ENCODE measurements around the gene KRTAP5-1. TPM values are rescaled to one million over a fixed set of nuclear protein-coding genes. Genes with fewer than 3 reads are reported as not detected.
"Not testable (repeated sequence)": the region's sequence is repeated elsewhere in the genome, so short reads cannot be mapped to it uniquely, and the experiment has no call there.

Gene KRTAP5-1
- total RNA-seq, 4 donors from 2014 or later = not detected

- H3K9me3 ChIP-seq; H3K27ac ChIP-seq (replicated peaks in 1 of 4); intact Hi-C loops (cut with DNase I); DNase-seq (ENCODE audit: extremely low spot score); H3K4me3 ChIP-seq; H3K4me1 ChIP-seq; H3K36me3 ChIP-seq: not testable (repeated sequence)
- H3K27me3 ChIP-seq = peaks cover 0 to 67% (median 3%) of the 10 kb centered on the region in 4 donors
- 84% methylated on average over 13 of the region's 13 CpGs for WGBS
These were observed 20.8 kb upstream of the KRTAP5-1 start for GRCh38 chr11:1605923-1606322.

- Histone ChIP-seq H3K4me1 (peaks cover 0 to 5% (median 0%) of the 10 kb centered on the region in 4 donors), H3K4me3 (no peak overlapping the region), H3K27ac (replicated peaks in 1 of 4) (no peak overlapping the region), H3K9me3 (no peaks in the 10 kb centered on the region), H3K27me3 (peaks cover 0 to 59% (median 3%) of the 10 kb centered on the region in 4 donors), H3K36me3 (no peaks in the 10 kb centered on the region)
- intact Hi-C loops (cut with DNase I) = no loop called here
- 84% methylated on average over 4 of the region's 7 CpGs for WGBS
- DNase-seq (ENCODE audit: extremely low spot score) = no peak
- TF ChIP-seq POLR2A (IDR thresholded peaks at IDR 0.05; ENCODE audit: low read depth) = no peak
- TF ChIP-seq, protein P1, sequence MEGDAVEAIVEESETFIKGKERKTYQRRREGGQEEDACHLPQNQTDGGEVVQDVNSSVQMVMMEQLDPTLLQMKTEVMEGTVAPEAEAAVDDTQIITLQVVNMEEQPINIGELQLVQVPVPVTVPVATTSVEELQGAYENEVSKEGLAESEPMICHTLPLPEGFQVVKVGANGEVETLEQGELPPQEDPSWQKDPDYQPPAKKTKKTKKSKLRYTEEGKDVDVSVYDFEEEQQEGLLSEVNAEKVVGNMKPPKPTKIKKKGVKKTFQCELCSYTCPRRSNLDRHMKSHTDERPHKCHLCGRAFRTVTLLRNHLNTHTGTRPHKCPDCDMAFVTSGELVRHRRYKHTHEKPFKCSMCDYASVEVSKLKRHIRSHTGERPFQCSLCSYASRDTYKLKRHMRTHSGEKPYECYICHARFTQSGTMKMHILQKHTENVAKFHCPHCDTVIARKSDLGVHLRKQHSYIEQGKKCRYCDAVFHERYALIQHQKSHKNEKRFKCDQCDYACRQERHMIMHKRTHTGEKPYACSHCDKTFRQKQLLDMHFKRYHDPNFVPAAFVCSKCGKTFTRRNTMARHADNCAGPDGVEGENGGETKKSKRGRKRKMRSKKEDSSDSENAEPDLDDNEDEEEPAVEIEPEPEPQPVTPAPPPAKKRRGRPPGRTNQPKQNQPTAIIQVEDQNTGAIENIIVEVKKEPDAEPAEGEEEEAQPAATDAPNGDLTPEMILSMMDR (IDR thresholded peaks at IDR 0.05) = no peak
- no peak for TF ChIP-seq POLR2AphosphoS5 (IDR thresholded peaks at IDR 0.05)
- TF ChIP-seq EP300 (IDR thresholded peaks at IDR 0.05) = no peak
These were observed 19.6 kb upstream of the KRTAP5-1 start for GRCh38 chr11:1604711-1605110.

DNA sequence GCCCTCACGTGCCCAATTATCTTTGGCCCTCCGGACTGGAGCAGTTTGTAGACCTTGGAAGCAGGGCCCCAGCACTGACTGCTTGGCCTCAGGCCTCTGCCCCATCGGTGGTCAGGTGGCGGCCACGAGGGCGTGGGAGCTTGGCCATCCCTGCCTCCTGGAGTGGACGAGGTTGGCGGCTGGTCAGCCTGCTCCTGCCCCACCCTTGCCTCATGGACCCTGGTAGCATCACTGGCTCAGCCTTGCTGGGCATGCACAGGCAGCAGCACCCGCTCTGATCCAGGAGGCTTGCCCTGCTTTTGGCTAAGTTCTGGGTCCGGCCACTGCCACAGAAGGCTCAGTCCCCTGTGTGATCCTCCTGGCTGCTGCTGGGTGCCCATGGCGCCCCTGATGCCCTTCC lies 19.1 kb upstream of the KRTAP5-1 start:
- no peak overlapping the region for H3K27ac ChIP-seq (replicated peaks in 1 of 4)
- H3K36me3 ChIP-seq = no peaks in the 10 kb centered on the region
- H3K27me3 ChIP-seq = peaks cover 0 to 53% (median 3%) of the 10 kb centered on the region in 4 donors
- H3K4me3 ChIP-seq = no peak overlapping the region
- no peak for DNase-seq (ENCODE audit: extremely low spot score)
- H3K4me1 ChIP-seq = peaks cover 0 to 5% (median 0%) of the 10 kb centered on the region in 4 donors
- WGBS = 93% methylated on average over 7 of the region's 11 CpGs
- intact Hi-C loops (cut with DNase I) = no loop called here
- TF ChIP-seq POLR2A (IDR thresholded peaks at IDR 0.05; ENCODE audit: low read depth) = no peak
- no peak for TF ChIP-seq POLR2AphosphoS5 (IDR thresholded peaks at IDR 0.05)
- TF ChIP-seq, protein P1 (IDR thresholded peaks at IDR 0.05) = no peak
- no peak for TF ChIP-seq EP300 (IDR thresholded peaks at IDR 0.05)
- no peaks in the 10 kb centered on the region for H3K9me3 ChIP-seq

DNA sequence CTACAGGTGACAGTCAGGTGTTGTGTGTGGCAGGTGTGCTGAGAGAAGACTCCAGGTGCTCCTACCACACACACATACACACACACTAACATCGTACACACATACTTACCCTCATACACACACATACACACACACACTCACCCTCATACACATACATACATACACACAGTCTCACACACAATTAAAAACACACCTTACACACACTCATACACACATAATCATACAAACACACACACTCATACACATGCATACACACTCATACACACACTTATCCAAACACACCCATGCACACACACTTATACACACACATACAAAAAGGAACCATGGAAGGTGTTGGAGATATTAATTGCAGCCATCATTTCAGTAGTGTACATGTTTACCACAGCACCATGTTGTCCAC lies 18.5 kb upstream of the KRTAP5-1 start:
- TF ChIP-seq, protein P1 (IDR thresholded peaks at IDR 0.05) = no peak
- TF ChIP-seq POLR2AphosphoS5 (IDR thresholded peaks at IDR 0.05) (no peak), POLR2A (IDR thresholded peaks at IDR 0.05; ENCODE audit: low read depth) (no peak), EP300 (IDR thresholded peaks at IDR 0.05) (no peak)
- Histone ChIP-seq H3K4me3 (no peak overlapping the region), H3K9me3 (no peaks in the 10 kb centered on the region), H3K4me1 (peaks cover 0 to 5% (median 0%) of the 10 kb centered on the region in 4 donors), H3K36me3 (no peaks in the 10 kb centered on the region), H3K27me3 (peaks cover 0 to 49% (median 3%) of the 10 kb centered on the region in 4 donors), H3K27ac (replicated peaks in 1 of 4) (no peak overlapping the region)
- DNase-seq (ENCODE audit: extremely low spot score) = no peak
- intact Hi-C loops (cut with DNase I) = no loop called here
- 80% methylated on average over 1 of the region's 1 CpG for WGBS

- H3K4me1 ChIP-seq; H3K9me3 ChIP-seq; H3K36me3 ChIP-seq; H3K27ac ChIP-seq (replicated peaks in 1 of 4); DNase-seq (ENCODE audit: extremely low spot score); H3K4me3 ChIP-seq; intact Hi-C loops (cut with DNase I): not testable (repeated sequence)
- WGBS = 78% methylated on average over 3 of the region's 3 CpGs
- peaks cover 0 to 48% (median 3%) of the 10 kb centered on the region in 4 donors for H3K27me3 ChIP-seq
These were observed 16.6 kb upstream of the KRTAP5-1 start for GRCh38 chr11:1601663-1602062.

DNA sequence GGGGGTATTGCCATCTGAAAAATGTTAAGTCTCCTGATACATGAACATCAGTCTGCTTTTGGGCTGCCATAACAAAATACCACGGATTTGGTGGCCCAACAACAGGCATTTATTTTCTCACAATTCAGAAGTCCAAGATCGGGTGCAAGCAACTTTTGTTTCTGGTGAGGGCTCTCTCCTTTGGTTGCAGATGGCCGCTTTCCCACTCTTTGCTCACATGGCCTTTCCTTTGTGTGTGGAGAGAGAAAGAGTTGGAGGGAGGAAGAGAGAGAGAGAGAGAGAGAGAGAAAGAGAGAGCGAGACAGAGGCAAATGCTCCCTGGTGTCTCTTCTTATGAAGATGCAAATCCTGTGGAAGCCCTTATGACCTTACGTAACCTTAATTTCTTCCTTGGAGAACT lies 15.5 kb upstream of the KRTAP5-1 start:
- Histone ChIP-seq H3K36me3 (no peaks in the 10 kb centered on the region), H3K9me3 (no peaks in the 10 kb centered on the region), H3K27me3 (peaks cover 0 to 42% (median 3%) of the 10 kb centered on the region in 4 donors), H3K4me3 (no peak overlapping the region), H3K27ac (replicated peaks in 1 of 4) (no peak overlapping the region), H3K4me1 (no peaks in the 10 kb centered on the region)
- intact Hi-C loops (cut with DNase I) = no loop called here
- DNase-seq (ENCODE audit: extremely low spot score) = no peak
- 81% methylated on average over 5 of the region's 5 CpGs for WGBS
- no peak for TF ChIP-seq POLR2A (IDR thresholded peaks at IDR 0.05; ENCODE audit: low read depth)
- TF ChIP-seq, protein P1 (IDR thresholded peaks at IDR 0.05) = no peak
- no peak for TF ChIP-seq EP300 (IDR thresholded peaks at IDR 0.05)
- TF ChIP-seq POLR2AphosphoS5 (IDR thresholded peaks at IDR 0.05) = no peak
